Progenitor cell of endocrine pancreas (in vitro differentiated cells): Measurements from ENCODE around the gene IGSF11. TPM values are rescaled to one million over a fixed set of nuclear protein-coding genes. Genes with fewer than 3 reads are reported as not detected.

Source experiments
- DNase-seq: peaks from one replicate; pipeline ENCODE4 v3.0.0; 2021; ENCODE audit warnings: low spot score; ENCODE audit not compliant: unreplicated experiment
- H3K27ac Mint-ChIP-seq: 2 replicates; pipeline ENCODE4 v1.8.0; 2021; ENCODE audit warnings: mild to moderate bottlenecking, moderate library complexity, mixed read lengths
- H3K27me3 Mint-ChIP-seq: 2 replicates; pipeline ENCODE4 v1.8.0; 2021; ENCODE audit warnings: mixed read lengths
- H3K36me3 Mint-ChIP-seq: 2 replicates; pipeline ENCODE4 v1.8.0; 2022; ENCODE audit warnings: mixed read lengths; ENCODE audit not compliant: insufficient read depth
- H3K4me1 Mint-ChIP-seq: 2 replicates; pipeline ENCODE4 v1.8.0; 2021; ENCODE audit warnings: low read depth, mixed read lengths
- H3K4me3 Mint-ChIP-seq: 2 replicates; pipeline ENCODE4 v1.8.0; 2021; ENCODE audit warnings: low read depth, mild to moderate bottlenecking, moderate library complexity, mixed read lengths
- H3K9me3 Mint-ChIP-seq: 2 replicates; pipeline ENCODE4 v1.8.0; 2021; ENCODE audit warnings: low read depth, mixed read lengths
- CTCF ChIP-seq: fragments of 200-600 bp; sonication (generic); IDR thresholded peaks from one replicate; pipeline ENCODE4 v1.5.0; 2021; ENCODE audit warnings: antibody characterized with exemption, mild to moderate bottlenecking; ENCODE audit not compliant: unreplicated experiment
- total RNA-seq: library from RNA; stranded (reverse); gene quantifications from 2 replicates; pipeline ENCODE4 v1.2.1, GENCODE V29; 2021

The IGSF11 gene
- total RNA-seq, 1 donor from 2014 or later = 2.2 TPM

GRCh38 chr3:118949113-118949760, 85.4 kb downstream of the IGSF11 start:
- no peak overlapping the region for H3K4me3 Mint-ChIP-seq
- DNase-seq = no peak
- TF ChIP-seq CTCF = no peak
- no peaks in the 10 kb centered on the region for H3K36me3 Mint-ChIP-seq
- peaks cover 7% of the 10 kb centered on the region for H3K9me3 Mint-ChIP-seq
- peak overlapping the region; percentile 13 for H3K27ac Mint-ChIP-seq
- H3K4me1 Mint-ChIP-seq = no peaks in the 10 kb centered on the region
- H3K27me3 Mint-ChIP-seq = no peaks in the 10 kb centered on the region

- Mint-ChIP-seq H3K4me3 (no peak overlapping the region), H3K27ac (no peak overlapping the region), H3K4me1 (no peaks in the 10 kb centered on the region), H3K27me3 (no peaks in the 10 kb centered on the region), H3K36me3 (no peaks in the 10 kb centered on the region), H3K9me3 (no peaks in the 10 kb centered on the region)
- no peak for TF ChIP-seq CTCF
- DNase-seq = no peak
Observed at GRCh38 chr3:118948146-118948545, 86.5 kb downstream of the IGSF11 start.

- Mint-ChIP-seq H3K27ac (no peak overlapping the region), H3K9me3 (no peaks in the 10 kb centered on the region), H3K4me1 (no peaks in the 10 kb centered on the region), H3K27me3 (no peaks in the 10 kb centered on the region), H3K36me3 (no peaks in the 10 kb centered on the region), H3K4me3 (no peak overlapping the region)
- no peak for DNase-seq
- no peak for TF ChIP-seq CTCF
Observed at GRCh38 chr3:118946449-118946848, 88.2 kb downstream of the IGSF11 start.

GRCh38 chr3:118945834-118946233, 88.8 kb downstream of the IGSF11 start:
- H3K4me3 Mint-ChIP-seq = no peak overlapping the region
- DNase-seq = no peak
- no peak for TF ChIP-seq CTCF
- no peaks in the 10 kb centered on the region for H3K4me1 Mint-ChIP-seq
- no peaks in the 10 kb centered on the region for H3K9me3 Mint-ChIP-seq
- H3K27ac Mint-ChIP-seq = no peak overlapping the region
- H3K36me3 Mint-ChIP-seq = no peaks in the 10 kb centered on the region
- no peaks in the 10 kb centered on the region for H3K27me3 Mint-ChIP-seq

- DNase-seq = no peak
- Mint-ChIP-seq H3K27me3 (no peaks in the 10 kb centered on the region), H3K27ac (no peak overlapping the region), H3K36me3 (no peaks in the 10 kb centered on the region), H3K4me1 (no peaks in the 10 kb centered on the region), H3K4me3 (no peak overlapping the region), H3K9me3 (no peaks in the 10 kb centered on the region)
- no peak for TF ChIP-seq CTCF
Observed at GRCh38 chr3:118943597-118943996, 91.0 kb downstream of the IGSF11 start.
